Measurements from ENCODE around the gene PATL2.
A peak's percentile ranks its signal among the peaks of the same experiment; 100 is the strongest.
"Not testable (repeated sequence)": the region's sequence is repeated elsewhere in the genome, so short reads cannot be mapped to it uniquely, and the experiment has no call there.

PATL2 gene

DNA sequence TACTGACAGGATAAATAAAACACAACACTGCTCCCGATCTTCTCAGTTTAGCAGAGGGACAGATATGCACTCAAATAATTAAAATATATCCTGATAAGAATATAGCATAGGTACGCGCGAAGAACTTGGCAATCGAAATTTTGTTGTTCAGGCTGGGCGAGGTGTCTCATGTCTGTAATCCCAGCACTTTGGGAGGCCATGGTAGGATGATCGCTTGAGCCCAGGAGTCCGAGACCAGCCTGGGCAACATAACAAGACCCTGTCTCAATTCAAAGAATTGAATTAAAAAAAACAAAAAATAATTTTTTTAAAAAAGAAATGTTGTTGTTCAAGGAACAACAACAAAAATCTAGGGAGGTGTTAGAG is 7.8 kb upstream of the PATL2 start:
- DNase-seq, result no peak

- no peak for DNase-seq
Measured at GRCh38 chr15:44718180-44718926, 7.2 kb upstream of the PATL2 start.

- DNase-seq, result no peak
Measured at GRCh38 chr15:44716983-44717602, 6.0 kb upstream of the PATL2 start.

DNA sequence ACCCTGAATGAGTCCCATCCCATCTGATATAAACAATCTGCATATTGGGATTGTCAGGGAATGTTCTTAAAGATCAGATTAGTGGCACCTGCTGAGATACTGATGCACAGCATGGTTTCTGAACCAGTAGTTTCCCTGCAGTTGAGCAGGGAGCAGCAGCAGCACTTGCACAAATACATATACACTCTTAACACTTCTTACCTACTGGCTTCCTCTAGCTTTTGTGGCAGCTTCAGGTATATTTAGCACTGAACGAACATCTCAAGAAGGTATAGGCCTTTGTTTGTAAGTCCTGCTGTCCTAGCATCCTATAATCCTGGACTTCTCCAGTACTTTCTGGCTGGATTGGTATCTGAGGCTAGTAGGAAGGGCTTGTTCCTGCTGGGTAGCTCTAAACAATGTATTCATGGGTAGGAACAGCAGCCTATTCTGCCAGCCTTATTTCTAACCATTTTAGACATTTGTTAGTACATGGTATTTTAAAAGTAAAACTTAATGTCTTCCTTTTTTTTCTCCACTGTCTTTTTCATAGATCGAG is 4.7 kb upstream of the PATL2 start:
- DNase-seq, result no peak

GRCh38 chr15:44715142-44715796 is 4.1 kb upstream of the PATL2 start:
- DNase-seq, result no peak

DNA sequence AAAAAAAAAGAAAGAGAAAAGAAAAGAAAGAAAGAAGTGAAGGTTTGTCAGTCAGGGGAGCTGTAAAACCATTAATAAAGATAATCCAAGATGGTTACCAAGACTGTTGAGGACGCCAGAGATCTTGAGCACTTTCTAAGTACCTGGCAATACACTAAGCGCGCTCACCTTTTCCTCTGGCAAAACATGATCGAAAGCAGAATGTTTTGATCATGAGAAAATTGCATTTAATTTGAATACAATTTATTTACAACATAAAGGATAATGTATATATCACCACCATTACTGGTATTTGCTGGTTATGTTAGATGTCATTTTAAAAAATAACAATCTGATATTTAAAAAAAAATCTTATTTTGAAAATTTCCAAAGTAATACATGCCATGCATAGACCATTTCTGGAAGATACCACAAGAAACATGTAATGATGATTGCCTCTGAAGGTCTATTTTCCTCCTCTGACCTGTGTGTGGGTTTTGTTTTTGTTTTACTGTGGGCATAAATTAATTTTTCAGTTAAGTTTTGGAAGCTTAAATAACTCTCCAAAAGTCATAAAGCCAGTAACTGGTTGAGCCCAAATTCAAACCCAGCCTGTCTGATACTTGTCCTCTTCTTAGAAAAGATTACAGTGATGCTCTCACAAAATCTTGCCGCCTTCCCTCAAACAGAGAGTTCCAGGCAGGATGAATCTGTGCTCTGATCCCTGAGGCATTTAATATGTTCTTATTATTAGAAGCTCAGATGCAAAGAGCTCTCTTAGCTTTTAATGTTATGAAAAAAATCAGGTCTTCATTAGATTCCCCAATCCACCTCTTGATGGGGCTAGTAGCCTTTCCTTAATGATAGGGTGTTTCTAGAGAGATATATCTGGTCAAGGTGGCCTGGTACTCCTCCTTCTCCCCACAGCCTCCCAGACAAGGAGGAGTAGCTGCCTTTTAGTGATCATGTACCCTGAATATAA is 2.2 kb upstream of the PATL2 start:
- no peak for DNase-seq

DNA sequence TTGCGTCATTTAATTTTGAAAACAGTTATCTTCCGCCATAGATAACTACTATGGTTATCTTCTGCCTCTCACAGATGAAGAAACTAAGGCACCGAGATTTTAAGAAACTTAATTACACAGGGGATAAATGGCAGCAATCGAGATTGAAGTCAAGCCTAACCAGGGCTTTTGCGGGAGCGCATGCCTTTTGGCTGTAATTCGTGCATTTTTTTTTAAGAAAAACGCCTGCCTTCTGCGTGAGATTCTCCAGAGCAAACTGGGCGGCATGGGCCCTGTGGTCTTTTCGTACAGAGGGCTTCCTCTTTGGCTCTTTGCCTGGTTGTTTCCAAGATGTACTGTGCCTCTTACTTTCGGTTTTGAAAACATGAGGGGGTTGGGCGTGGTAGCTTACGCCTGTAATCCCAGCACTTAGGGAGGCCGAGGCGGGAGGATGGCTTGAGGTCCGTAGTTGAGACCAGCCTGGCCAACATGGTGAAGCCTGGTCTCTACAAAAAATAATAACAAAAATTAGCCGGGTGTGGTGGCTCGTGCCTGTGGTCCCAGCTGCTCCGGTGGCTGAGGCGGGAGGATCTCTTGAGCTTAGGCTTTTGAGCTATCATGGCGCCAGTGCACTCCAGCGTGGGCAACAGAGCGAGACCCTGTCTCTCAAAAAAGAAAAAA is 1.4 kb upstream of the PATL2 start:
- DNase-seq, result peak; percentile 69

- DNase-seq, result peak; percentile 72
Measured at GRCh38 chr15:44711743-44712345, 721 bp upstream of the PATL2 start.

DNA sequence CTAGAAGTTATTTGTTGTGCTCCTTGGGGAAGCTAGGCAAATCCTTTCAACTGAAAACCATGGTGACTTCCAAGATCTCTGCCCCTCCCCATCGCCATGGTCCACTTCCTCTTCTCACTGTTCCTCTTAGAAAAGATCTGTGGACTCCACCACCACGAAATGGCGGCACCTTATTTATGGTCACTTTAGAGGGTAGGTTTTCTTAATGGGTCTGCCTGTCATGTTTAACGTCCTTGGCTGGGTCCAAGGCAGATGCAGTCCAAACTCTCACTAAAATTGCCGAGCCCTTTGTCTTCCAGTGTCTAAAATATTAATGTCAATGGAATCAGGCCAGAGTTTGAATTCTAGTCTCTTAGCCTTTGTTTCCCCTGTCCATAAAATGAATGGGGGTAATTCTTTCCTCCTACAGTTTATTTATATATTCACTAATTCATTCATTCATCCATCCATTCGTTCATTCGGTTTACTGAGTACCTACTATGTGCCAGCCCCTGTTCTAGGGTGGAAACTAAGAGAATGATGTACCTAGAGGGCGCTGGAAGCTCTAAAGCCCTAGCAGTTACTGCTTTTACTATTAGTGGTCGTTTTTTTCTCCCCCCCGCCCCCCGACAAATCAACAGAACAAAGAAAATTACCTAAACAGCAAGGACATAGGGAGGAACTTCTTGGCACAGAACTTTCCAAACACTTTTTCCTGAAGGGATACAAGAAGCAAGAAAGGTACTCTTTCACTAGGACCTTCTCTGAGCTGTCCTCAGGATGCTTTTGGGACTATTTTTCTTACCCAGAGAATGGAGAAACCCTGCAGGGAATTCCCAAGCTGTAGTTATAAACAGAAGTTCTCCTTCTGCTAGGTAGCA is 657 bp downstream of the PATL2 start:
- no peak for DNase-seq

- no peak for DNase-seq
Measured at GRCh38 chr15:44706946-44707636, 4.0 kb downstream of the PATL2 start.

DNA sequence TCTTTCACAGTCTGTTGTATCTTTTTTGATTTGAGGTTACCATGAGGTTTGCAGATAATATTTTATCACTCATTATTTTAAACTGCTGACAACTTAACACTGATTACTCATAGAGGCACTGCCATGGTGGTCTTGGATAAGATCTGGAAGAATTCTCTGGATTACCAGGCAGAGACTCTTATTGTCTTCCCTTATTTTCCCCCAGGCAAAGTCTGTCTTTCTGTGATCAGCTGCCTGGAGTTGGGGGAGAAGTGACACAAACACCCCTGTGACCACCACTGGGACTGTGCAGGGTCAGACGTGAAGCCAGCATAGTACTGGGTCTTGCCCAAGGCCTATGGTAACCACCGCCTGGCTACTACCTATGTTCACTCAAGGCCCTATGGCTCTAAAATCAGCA is 4.7 kb downstream of the PATL2 start:
- no peak for DNase-seq

DNA sequence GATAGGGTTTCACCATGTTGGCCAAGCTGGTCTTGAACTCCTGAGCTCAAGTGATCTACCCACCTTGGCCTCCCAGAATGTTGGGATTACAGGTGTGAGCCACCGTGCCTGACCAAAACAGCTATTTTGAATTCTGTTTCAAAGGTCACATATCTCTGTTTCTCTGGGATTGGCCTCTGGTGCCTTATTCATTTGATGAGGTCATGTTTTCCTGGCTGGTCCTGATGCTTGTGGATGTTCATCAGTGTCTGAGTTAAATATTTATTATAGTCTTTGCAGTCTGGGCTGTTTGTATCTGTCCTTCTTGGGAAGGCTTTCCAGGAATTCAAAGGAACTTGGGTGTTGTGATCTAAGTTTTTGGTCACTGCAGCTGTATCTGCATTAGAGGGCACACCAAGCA is 5.1 kb downstream of the PATL2 start:
- DNase-seq, result no peak

DNA sequence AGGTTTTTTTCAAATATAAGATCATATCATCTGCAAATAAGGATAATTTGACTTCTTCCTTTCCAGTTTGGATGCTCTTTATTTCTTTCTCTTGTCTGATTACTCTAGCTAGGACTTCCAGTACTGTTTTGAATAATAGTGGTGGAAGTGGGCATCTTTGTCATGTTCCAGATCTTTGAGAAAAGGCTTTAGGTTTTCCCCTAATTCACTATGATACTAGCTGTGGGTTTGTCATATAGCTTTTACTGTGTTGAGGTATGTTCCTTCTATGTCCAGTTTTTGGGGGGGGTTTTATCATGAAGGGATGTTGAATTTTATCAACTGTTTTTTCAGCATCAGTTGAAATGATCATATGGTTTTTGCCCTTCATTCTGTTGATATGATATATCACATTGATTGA is 10.4 kb downstream of the PATL2 start:
- DNase-seq, result not testable (repeated sequence)

DNA sequence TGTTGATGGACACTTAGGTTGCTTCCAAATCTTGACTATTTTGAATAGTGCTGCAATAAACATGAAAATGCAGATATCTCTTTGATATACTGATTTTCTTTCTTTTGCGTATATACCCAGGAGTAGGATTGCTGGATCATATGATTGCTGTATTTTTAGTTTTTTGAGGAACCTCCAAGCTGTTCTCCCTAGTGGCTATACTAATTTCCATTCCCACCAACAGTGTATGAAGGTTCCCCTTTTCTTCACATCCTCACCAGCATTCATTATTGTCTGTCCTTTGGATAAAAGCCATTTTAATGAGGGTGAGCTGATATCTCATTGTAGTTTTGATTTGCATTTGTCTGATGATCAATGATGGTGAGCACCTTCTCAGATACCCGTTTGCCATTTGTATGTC is 12.5 kb downstream of the PATL2 start:
- no peak for DNase-seq

- DNase-seq, result no peak
Measured at GRCh38 chr15:44697014-44697413, 14.1 kb downstream of the PATL2 start.

DNA sequence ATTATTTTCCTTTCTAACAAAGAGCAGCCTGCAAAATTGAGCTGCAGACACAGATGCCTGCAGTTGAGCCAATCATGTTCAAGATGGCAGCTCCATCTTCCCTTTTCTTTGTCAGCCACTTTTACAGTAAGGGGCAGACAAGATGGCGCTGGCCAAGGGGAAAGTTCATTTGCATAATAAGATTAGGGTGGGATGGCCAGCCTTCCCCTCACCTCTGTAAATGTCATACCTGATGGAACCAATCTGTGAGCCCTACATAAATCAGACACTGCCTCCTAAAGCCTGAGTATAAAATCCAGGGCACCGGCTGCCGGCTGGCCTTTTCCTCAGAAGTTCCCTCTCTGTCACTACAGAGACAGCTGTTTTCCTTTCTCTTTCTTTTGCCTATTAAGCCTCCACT is 15.8 kb downstream of the PATL2 start:
- DNase-seq, result no peak

DNA sequence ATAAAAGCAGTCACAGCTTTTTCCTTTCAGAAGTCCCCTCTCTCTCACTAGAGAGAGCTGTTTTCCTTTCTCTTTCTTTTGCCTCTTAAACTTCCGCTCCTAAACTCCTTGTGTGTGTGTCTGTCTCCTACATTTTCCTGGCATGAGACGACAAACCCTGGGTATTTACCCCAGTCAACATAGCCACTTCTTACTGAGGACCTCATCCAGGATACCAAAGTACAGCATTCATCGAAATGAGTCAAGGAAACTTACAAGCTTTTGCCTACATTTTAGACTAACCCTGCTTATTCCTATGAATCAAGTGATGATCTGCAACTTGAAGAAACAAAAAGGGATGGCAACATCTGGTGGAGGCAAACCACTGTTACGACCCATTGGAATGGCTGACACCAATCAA is 16.7 kb downstream of the PATL2 start:
- no peak for DNase-seq

- DNase-seq, result no peak
Measured at GRCh38 chr15:44692659-44693058, 18.5 kb downstream of the PATL2 start.

DNA sequence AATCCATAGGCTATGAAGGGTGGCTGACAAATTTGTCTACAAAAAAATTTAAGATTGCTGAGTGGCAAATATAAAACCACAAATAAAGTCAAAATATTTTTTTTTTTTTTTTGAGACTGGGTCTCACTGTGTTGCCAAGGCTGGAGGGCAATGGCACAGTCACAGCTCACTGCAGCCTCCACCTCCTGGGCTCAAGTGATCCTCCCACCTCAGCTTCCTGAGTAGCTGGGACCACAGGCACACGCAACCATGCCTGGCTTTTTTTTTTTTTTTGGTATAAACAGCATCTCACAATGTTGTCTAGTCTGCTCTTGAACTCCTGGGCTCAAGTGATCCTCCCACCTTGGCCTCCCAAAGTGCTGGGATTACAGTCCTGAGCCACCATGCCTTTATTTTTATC is 20.9 kb downstream of the PATL2 start:
- not testable (repeated sequence) for DNase-seq

- not testable (repeated sequence) for DNase-seq
Measured at GRCh38 chr15:44689318-44689717, 21.8 kb downstream of the PATL2 start.

All from stimulated activated CD8-positive, alpha-beta memory T cell treated with anti-CD3 and anti-CD28 coated beads, Interleukin-4, amount 100 ng/mL, for 48 hours (primary cell).